HG03159 (cell line): ENCODE data around the gene RFK.

Experiments used
- ATAC-seq: cut with Tn5 transposase; IDR thresholded peaks from one replicate; pipeline ENCODE4 v1.9.1; 2021; ENCODE audit warnings: mild to moderate bottlenecking, moderate library complexity; ENCODE audit not compliant: unreplicated experiment

RFK gene

GRCh38 chr9:76413658-76414057, 19.4 kb upstream of the RFK start:
- ATAC-seq: no peak

GRCh38 chr9:76412638-76413037, 18.4 kb upstream of the RFK start:
- no peak for ATAC-seq

- ATAC-seq: no peak
Measured at GRCh38 chr9:76405868-76406267, 11.6 kb upstream of the RFK start.

- no peak for ATAC-seq
Measured at GRCh38 chr9:76405340-76405739, 11.1 kb upstream of the RFK start.

- ATAC-seq: no peak
Measured at GRCh38 chr9:76404401-76404800, 10.2 kb upstream of the RFK start.

GRCh38 chr9:76403352-76403751, 9.1 kb upstream of the RFK start:
- peak; percentile 90 for ATAC-seq

- ATAC-seq: no peak
Measured at GRCh38 chr9:76401580-76402354, 7.5 kb upstream of the RFK start.

- no peak for ATAC-seq
Measured at GRCh38 chr9:76401176-76401575, 7.0 kb upstream of the RFK start.

GRCh38 chr9:76400534-76401096, 6.4 kb upstream of the RFK start:
- no peak for ATAC-seq

GRCh38 chr9:76399856-76400255, 5.6 kb upstream of the RFK start:
- no peak for ATAC-seq

GRCh38 chr9:76396597-76396996, 2.4 kb upstream of the RFK start:
- no peak for ATAC-seq

- no peak for ATAC-seq
Measured at GRCh38 chr9:76396144-76396543, 1.9 kb upstream of the RFK start.

- ATAC-seq: no peak
Measured at GRCh38 chr9:76395381-76395780, 1.2 kb upstream of the RFK start.

GRCh38 chr9:76394960-76395252, 680 bp upstream of the RFK start:
- ATAC-seq: peak; percentile 54

GRCh38 chr9:76390656-76391055, 3.6 kb downstream of the RFK start:
- ATAC-seq: no peak

GRCh38 chr9:76379494-76379893, 14.7 kb downstream of the RFK start:
- ATAC-seq: no peak

- ATAC-seq: no peak
Measured at GRCh38 chr9:76378367-76379073, 15.7 kb downstream of the RFK start.

GRCh38 chr9:76377791-76378190, 16.4 kb downstream of the RFK start:
- ATAC-seq: no peak

GRCh38 chr9:76374783-76375559, 19.3 kb downstream of the RFK start:
- no peak for ATAC-seq

GRCh38 chr9:76373784-76374474, 20.3 kb downstream of the RFK start:
- ATAC-seq: no peak

- ATAC-seq: peak; percentile 40
Measured at GRCh38 chr9:76373173-76373783, 20.9 kb downstream of the RFK start.
